ENCODE measurements around the gene VSX1. TPM values are rescaled to one million over a fixed set of nuclear protein-coding genes. Genes with fewer than 3 reads are reported as not detected.

VSX1 gene
- total RNA-seq, result not detected in 2 replicates

GRCh38 chr20:25081730-25082497, at the start of gene VSX1:
Gene VSX1 (minus strand): TSS chr20:25082141. CDS start chr20:25082096, 45 bp downstream.

DNA sequence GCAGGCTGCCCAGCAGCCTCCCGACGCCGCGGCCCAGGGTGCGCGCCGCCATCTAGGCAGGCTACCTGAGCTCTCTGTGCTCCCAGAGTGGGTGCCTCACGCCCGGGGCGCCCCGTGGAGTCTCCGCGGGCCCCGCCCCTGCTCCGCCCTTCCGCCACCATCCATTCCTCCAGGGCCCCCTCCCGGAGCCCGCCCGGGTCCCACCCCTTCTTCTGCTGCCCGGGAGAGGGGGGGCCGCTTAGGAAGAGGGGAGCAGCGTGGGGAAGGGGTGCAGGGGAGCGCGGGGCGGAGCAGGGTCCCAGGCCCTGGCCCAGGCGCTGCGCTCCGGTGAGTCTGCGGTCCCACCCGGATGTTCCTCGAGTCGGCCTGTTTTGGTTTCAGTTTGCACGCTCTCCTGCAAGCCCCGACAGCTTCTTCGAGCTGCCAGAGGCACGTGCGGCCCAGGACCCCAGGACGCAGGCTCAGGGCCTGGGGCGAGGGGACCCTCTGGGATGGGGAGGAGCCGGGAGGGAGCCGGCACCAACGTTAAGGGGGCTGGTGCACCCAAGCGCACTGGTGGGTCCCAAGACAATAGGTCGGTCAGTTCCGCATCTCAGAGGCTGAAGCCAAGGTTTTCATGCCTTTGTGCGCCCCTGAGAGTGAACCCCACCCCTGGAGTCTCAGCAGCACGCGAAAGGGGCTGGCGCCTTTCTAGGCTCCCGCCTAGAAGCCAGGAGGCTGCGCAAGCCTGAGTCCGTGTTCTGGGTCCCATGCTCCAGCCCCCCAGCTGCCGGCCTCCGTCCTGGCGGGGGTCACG, 23.7 kb downstream of the VSX1 start, which contains the start of gene ACSS1:
Gene ACSS1, minus strand, starts transcription at position 89 of the 796 bp plus-strand sequence. Its CDS starts 37 bp downstream, at position 52.

Other genes with a start within 250 kb of the VSX1 start
- not detected in 2 replicates for gene CST7, start 132.9 kb downstream of the VSX1 start, total RNA-seq
- 125 and 141 TPM in 2 replicates for gene APMAP, start 89.4 kb downstream of the VSX1 start, total RNA-seq
- 3.6 and 5.5 TPM in 2 replicates for gene ACSS1, start 24.0 kb downstream of the VSX1 start, total RNA-seq
- 44.5 and 64.3 TPM in 2 replicates for gene ENTPD6, start 113.6 kb upstream of the VSX1 start, total RNA-seq
- 60.2 and 73.7 TPM in 2 replicates for gene PYGB, start 165.9 kb upstream of the VSX1 start, total RNA-seq